Measurements from ENCODE around the gene PACRG.

The PACRG gene

GRCh38 chr6:163199371-163199770, 471.6 kb downstream of the PACRG start:
- DNase-seq (ENCODE audit: low read depth, low spot score), result no peak

GRCh38 chr6:163200289-163200688, 472.5 kb downstream of the PACRG start:
- DNase-seq (ENCODE audit: low read depth, low spot score), result no peak

DNA sequence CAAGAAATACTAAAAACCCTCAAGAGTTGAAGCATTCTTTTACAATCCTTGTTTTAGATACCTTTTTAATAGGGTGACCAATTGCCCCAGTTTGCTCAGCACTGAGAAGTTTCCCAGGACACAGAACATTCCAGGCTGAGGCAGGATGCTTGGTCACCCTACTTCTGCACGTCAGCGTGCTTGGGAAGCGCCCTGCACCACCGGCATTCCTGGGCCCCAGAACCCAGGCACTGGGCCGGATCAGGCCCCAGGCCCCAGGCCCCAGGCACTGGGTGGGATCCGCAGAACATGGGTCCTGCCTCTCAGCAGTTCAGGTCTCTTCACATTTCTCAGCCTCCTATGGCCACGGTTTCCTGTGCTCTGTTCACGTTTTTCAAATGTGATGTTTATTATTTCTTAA, 472.9 kb downstream of the PACRG start:
- no peak for DNase-seq (ENCODE audit: low read depth, low spot score)

- DNase-seq (ENCODE audit: low read depth, low spot score), result no peak
Observed at GRCh38 chr6:163201855-163202254, 474.1 kb downstream of the PACRG start.

DNA sequence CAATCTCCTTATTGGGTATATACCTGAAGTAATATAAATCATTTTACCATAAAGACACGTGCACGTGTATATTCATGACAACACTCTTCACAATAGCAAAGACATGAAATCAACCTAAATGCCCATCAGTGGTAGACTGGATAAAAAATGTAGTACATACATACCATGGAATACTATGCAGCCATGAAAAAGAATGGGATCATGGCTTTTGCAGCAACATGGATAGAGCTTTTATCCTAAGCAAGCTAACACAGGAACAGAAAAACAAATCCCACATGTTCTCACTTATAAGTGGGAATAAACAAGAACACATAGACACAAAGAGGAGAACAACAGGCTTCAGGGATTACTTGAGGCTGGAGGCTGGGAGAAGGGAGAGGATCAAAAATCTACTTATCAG, 478.4 kb downstream of the PACRG start:
- no peak for DNase-seq (ENCODE audit: low read depth, low spot score)

- no peak for DNase-seq (ENCODE audit: low read depth, low spot score)
Observed at GRCh38 chr6:163207431-163208383, 479.9 kb downstream of the PACRG start.

DNA sequence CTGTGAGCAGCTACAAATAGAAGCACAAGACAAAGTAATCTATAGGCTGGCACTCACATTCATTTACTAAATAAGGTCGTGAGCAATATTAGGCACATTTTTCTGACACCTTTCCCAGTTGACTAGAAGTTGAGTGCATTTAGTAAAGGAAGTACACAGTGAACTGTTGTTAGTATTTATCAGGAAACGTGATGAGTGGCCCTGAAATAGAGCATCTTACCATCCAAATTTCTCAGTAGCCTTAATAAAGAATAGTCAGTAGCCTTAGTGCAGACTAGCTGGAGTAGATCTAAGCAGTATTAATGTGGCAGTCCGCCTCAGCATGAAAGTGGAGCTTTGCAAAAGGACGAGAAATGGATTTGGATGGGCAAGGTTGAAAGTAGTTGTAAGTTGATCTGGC, 481.2 kb downstream of the PACRG start:
- DNase-seq (ENCODE audit: low read depth, low spot score), result no peak

GRCh38 chr6:163212123-163212522, 484.3 kb downstream of the PACRG start:
- no peak for DNase-seq (ENCODE audit: low read depth, low spot score)

GRCh38 chr6:163214259-163214658, 486.5 kb downstream of the PACRG start:
- no peak for DNase-seq (ENCODE audit: low read depth, low spot score)

GRCh38 chr6:163218361-163218894, 490.7 kb downstream of the PACRG start:
- no peak for DNase-seq (ENCODE audit: low read depth, low spot score)

- no peak for DNase-seq (ENCODE audit: low read depth, low spot score)
Observed at GRCh38 chr6:163226181-163226835, 498.5 kb downstream of the PACRG start.

- DNase-seq (ENCODE audit: low read depth, low spot score), result no peak
Observed at GRCh38 chr6:163226836-163227485, 499.2 kb downstream of the PACRG start.

GRCh38 chr6:163228041-163228440, 500.3 kb downstream of the PACRG start:
- DNase-seq (ENCODE audit: low read depth, low spot score), result no peak

- no peak for DNase-seq (ENCODE audit: low read depth, low spot score)
Observed at GRCh38 chr6:163229050-163229449, 501.3 kb downstream of the PACRG start.

DNA sequence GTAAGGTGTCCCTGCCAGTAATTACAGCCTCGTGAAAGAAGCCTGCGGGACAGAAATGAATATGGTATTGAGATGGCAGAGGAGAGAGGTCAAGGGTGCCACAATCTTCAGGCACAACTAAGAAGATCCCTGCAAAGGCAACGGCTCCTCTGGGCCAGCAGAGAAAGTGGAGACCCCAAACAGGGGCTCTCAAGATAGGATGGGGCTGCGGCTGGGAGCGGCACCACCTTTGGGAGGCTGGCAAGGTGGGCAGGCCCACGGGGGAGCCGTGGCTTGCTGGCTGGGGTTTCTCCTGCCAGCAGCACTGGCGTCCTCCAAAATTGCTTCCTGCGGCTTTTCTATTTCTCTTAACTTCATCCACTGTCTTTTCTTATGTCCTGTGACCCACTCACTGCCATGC, 503.1 kb downstream of the PACRG start:
- no peak for DNase-seq (ENCODE audit: low read depth, low spot score)

DNA sequence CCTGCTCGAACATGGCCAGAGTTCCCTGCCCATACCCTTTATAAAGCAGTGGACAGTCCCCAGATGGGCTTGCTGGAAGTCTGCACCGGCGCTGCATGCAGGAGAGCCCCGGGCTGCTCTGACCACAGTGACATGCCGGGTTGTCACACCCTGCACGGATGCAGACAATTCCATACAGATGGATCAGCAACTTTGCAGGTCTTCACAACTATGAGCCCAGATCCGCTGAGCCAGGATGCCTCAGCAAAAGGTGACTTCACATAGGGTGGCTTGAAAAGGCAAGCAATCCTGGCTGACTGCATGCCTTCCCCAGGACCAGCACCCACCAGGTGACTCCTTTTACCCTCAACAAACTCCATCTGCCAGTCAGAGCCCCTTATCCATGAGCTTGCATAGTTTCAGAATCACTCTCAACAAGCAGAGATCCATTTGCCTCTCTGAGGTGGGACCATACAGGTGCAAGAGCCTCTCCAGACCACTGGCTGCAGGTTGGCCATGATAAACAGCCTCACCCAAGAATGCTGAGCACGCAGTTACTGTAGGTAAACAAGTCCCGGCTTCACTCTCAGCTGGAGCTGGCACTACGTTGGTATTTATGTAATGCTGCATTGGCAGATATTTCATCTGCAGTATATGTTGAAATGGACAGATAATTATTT, 503.7 kb downstream of the PACRG start:
- no peak for DNase-seq (ENCODE audit: low read depth, low spot score)

- DNase-seq (ENCODE audit: low read depth, low spot score), result no peak
Observed at GRCh38 chr6:163232015-163232523, 504.3 kb downstream of the PACRG start.

DNA sequence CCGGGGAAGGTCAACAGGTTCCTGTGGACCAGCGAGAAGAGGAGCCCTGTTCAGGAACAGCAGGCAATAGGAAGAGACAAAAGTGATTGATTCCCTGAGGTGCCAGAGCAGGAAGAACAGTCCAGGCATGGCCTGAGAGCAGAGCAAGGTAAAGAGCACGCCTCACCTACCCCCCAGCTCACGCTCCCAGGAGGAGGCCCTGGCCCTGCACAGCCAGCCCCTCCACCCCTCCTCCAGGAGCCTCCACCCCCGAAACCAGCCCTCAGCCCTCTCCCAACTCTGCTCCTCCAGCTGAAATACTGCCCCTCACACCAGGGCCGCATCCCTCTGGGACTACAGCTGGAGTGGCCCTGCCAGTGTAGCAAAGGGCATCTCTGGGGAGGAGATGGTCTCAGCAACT, 504.9 kb downstream of the PACRG start:
- no peak for DNase-seq (ENCODE audit: low read depth, low spot score)

- DNase-seq (ENCODE audit: low read depth, low spot score), result no peak
Observed at GRCh38 chr6:163237110-163237509, 509.3 kb downstream of the PACRG start.

DNA sequence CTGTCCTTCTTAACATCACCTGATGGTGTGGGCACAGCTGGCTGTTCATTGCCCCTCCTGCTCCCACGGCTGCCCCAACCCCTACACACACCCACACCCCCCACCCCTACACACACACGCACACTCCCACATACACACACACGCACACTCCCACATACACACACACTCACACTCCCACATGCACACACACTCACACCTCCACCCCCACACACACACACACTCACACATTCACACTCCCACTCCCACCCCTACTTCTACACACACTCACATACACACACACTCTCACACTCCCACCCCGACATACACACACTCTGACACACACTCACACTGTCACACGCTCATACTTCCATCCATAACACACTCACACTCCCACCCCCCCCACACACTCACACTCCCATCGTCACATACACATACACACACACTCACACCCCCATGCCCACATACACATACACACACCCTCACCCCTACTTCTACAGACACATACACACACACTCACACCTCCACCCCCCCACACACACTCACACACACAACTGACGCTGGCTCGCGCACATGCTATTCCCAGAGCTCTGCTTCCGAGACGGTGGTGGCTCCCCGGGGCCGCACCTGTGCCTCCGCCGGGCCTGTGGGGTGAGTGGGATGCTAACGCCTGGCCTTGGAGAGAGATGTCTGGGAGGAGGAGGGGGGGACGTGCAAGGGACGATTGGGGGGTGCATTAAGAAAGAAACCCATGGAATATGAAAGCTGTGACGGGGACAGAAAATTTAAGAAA, 512.0 kb downstream of the PACRG start:
- no peak for DNase-seq (ENCODE audit: low read depth, low spot score)

DNA sequence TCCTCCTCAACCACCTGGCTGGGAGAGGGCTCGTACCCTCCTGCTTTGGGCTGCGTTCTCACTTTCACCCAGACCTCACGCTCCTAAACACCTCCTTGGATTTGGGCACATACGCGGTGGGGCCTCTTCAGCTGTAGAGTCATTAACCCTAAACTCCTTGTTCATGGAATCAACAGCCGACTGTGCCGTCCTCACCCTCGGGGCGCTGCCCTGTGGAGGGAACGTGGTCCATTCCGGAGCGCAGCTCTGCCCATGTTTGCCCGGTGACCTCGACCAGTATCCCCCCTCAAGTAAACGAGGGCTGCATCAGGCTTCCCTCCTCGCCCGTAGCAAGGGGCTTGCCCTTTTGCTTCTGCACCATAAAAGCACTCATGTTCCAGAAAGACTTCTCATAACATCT, 512.8 kb downstream of the PACRG start:
- no peak for DNase-seq (ENCODE audit: low read depth, low spot score)
